Measurements from ENCODE around the gene SHLD1. TPM values are rescaled to one million over a fixed set of nuclear protein-coding genes. Genes with fewer than 3 reads are reported as not detected.

Gene SHLD1
- total and polyA plus RNA-seq, 2 experiments from 2014 or later = 2.6 to 6.7 TPM

- in situ Hi-C loops (cut with MboI) = no loop called here
- Histone ChIP-seq H4K20me1 (ENCODE audit: insufficient read depth) (no peaks in the 10 kb centered on the region), H3K9me2 (ENCODE audit: insufficient read depth) (no peaks in the 10 kb centered on the region), H3K4me1 (ENCODE audit: insufficient read depth) (no peaks in the 10 kb centered on the region), H3K9ac (no peak overlapping the region), H3K79me2 (ENCODE audit: insufficient read depth) (no peaks in the 10 kb centered on the region), H3K36me3 (ENCODE audit: low read depth) (no peaks in the 10 kb centered on the region), H3F3A (ENCODE audit: insufficient read depth) (no peaks in the 10 kb centered on the region), H3K27me3 (replicated peaks; ENCODE audit: insufficient read depth) (peaks cover 11% of the 10 kb centered on the region; the same call in 1 of the 2 replicates), H3K27ac (no peak overlapping the region), H3K9me3 (ENCODE audit: low read depth) (no peaks in the 10 kb centered on the region), H3K4me2 (ENCODE audit: unreplicated experiment) (no peak overlapping the region), H2AFZ (no peak overlapping the region), H3K4me3 (no peak overlapping the region)
- DNase-seq = no peak
- TF ChIP-seq EZH2 (IDR thresholded peaks at IDR 0.05; ENCODE audit: insufficient read depth, poor library complexity, severe bottlenecking) = no peak
- TF ChIP-seq EZH2phosphoT487 (IDR thresholded peaks at IDR 0.05; ENCODE audit: insufficient read depth, low read depth) = no peak
- WGBS, 2 experiments (ENCODE audit: low coverage in 1 of 2, low lambda C conversion rate in 2 of 2, missing lambda C conversion rate in 2 of 2) = 52 to 57% methylated on average over 6 of the region's 6 CpGs
These were observed 135.7 kb downstream of the SHLD1 start for GRCh38 chr20:5885866-5886265.

- no peaks in the 10 kb centered on the region for H4K20me1 ChIP-seq (ENCODE audit: insufficient read depth)
- no peaks in the 10 kb centered on the region for H3K9me3 ChIP-seq (ENCODE audit: low read depth)
- 33 to 35% methylated on average over 4 of the region's 4 CpGs for WGBS, 2 experiments (ENCODE audit: low coverage in 1 of 2, low lambda C conversion rate in 2 of 2, missing lambda C conversion rate in 2 of 2)
- H3K27ac ChIP-seq = no peak overlapping the region
- no peak overlapping the region for H3K4me2 ChIP-seq (ENCODE audit: unreplicated experiment)
- no peak overlapping the region for H3K9ac ChIP-seq
- TF ChIP-seq EZH2phosphoT487 (IDR thresholded peaks at IDR 0.05; ENCODE audit: insufficient read depth, low read depth) (no peak), EZH2 (IDR thresholded peaks at IDR 0.05; ENCODE audit: insufficient read depth, poor library complexity, severe bottlenecking) (no peak)
- no peaks in the 10 kb centered on the region for H3K36me3 ChIP-seq (ENCODE audit: low read depth)
- in situ Hi-C loops (cut with MboI) = no loop called here
- no peak overlapping the region for H3K4me3 ChIP-seq
- peaks cover 10% of the 10 kb centered on the region; the same call in 1 of the 2 replicates for H3K27me3 ChIP-seq (replicated peaks; ENCODE audit: insufficient read depth)
- H2AFZ ChIP-seq = no peak overlapping the region
- no peaks in the 10 kb centered on the region for H3F3A ChIP-seq (ENCODE audit: insufficient read depth)
- H3K79me2 ChIP-seq (ENCODE audit: insufficient read depth) = no peaks in the 10 kb centered on the region
- no peaks in the 10 kb centered on the region for H3K4me1 ChIP-seq (ENCODE audit: insufficient read depth)
- no peaks in the 10 kb centered on the region for H3K9me2 ChIP-seq (ENCODE audit: insufficient read depth)
- DNase-seq = no peak
These were observed 136.6 kb downstream of the SHLD1 start for GRCh38 chr20:5886788-5887187.

GRCh38 chr20:5887386-5887785 lies 137.2 kb downstream of the SHLD1 start:
- WGBS, 2 experiments (ENCODE audit: low coverage in 1 of 2, low lambda C conversion rate in 2 of 2, missing lambda C conversion rate in 2 of 2) = 69% methylated on average over 5 of the region's 5 CpGs
- TF ChIP-seq EZH2 (IDR thresholded peaks at IDR 0.05; ENCODE audit: insufficient read depth, poor library complexity, severe bottlenecking) = no peak
- no peak for TF ChIP-seq EZH2phosphoT487 (IDR thresholded peaks at IDR 0.05; ENCODE audit: insufficient read depth, low read depth)
- H3K36me3 ChIP-seq (ENCODE audit: low read depth) = no peaks in the 10 kb centered on the region
- in situ Hi-C loops (cut with MboI) = no loop called here
- no peaks in the 10 kb centered on the region for H3F3A ChIP-seq (ENCODE audit: insufficient read depth)
- DNase-seq = no peak
- H3K27me3 ChIP-seq (replicated peaks; ENCODE audit: insufficient read depth) = peaks cover 9% of the 10 kb centered on the region; the same call in 1 of the 2 replicates
- no peaks in the 10 kb centered on the region for H3K4me1 ChIP-seq (ENCODE audit: insufficient read depth)
- H3K9me2 ChIP-seq (ENCODE audit: insufficient read depth) = no peaks in the 10 kb centered on the region
- no peak overlapping the region for H2AFZ ChIP-seq
- H3K79me2 ChIP-seq (ENCODE audit: insufficient read depth) = no peaks in the 10 kb centered on the region
- H3K4me3 ChIP-seq = no peak overlapping the region
- H4K20me1 ChIP-seq (ENCODE audit: insufficient read depth) = no peaks in the 10 kb centered on the region
- no peak overlapping the region for H3K27ac ChIP-seq
- H3K9ac ChIP-seq = no peak overlapping the region
- H3K4me2 ChIP-seq (ENCODE audit: unreplicated experiment) = no peak overlapping the region
- no peaks in the 10 kb centered on the region for H3K9me3 ChIP-seq (ENCODE audit: low read depth)

GRCh38 chr20:5888041-5888440 lies 137.8 kb downstream of the SHLD1 start:
- TF ChIP-seq EZH2phosphoT487 (IDR thresholded peaks at IDR 0.05; ENCODE audit: insufficient read depth, low read depth) = no peak
- no peak for TF ChIP-seq EZH2 (IDR thresholded peaks at IDR 0.05; ENCODE audit: insufficient read depth, poor library complexity, severe bottlenecking)
- no peak overlapping the region for H2AFZ ChIP-seq
- H3K27me3 ChIP-seq (replicated peaks; ENCODE audit: insufficient read depth) = peaks cover 7% of the 10 kb centered on the region
- 56 to 64% methylated on average over 1 of the region's 1 CpG for WGBS, 2 experiments (ENCODE audit: low coverage in 1 of 2, low lambda C conversion rate in 2 of 2, missing lambda C conversion rate in 2 of 2)
- H3K4me2 ChIP-seq (ENCODE audit: unreplicated experiment) = no peak overlapping the region
- no peaks in the 10 kb centered on the region for H3F3A ChIP-seq (ENCODE audit: insufficient read depth)
- H3K79me2 ChIP-seq (ENCODE audit: insufficient read depth) = no peaks in the 10 kb centered on the region
- H4K20me1 ChIP-seq (ENCODE audit: insufficient read depth) = no peaks in the 10 kb centered on the region
- H3K9me2 ChIP-seq (ENCODE audit: insufficient read depth) = no peaks in the 10 kb centered on the region
- no peaks in the 10 kb centered on the region for H3K4me1 ChIP-seq (ENCODE audit: insufficient read depth)
- in situ Hi-C loops (cut with MboI) = no loop called here
- H3K36me3 ChIP-seq (ENCODE audit: low read depth) = no peaks in the 10 kb centered on the region
- no peak overlapping the region for H3K27ac ChIP-seq
- no peak overlapping the region for H3K4me3 ChIP-seq
- DNase-seq = no peak
- no peak overlapping the region for H3K9ac ChIP-seq
- no peaks in the 10 kb centered on the region for H3K9me3 ChIP-seq (ENCODE audit: low read depth)

Data from GM23248 (cell line).